Endometrial microvascular endothelial cells (primary cell): Measurements from ENCODE around the gene CNPY1. TPM values are rescaled to one million over a fixed set of nuclear protein-coding genes. Genes with fewer than 3 reads are reported as not detected.

Experiments
- in situ Hi-C: cut with HindIII; loops from 2 replicates; pipeline ENCODE4 v1.10.0; 2017; ENCODE audit warnings: low sequenced_read_pairs, low pct_unique_long_range_greater_than_20kb; ENCODE audit errors: inconsistent ontology term
- total RNA-seq: library from RNA; depleted of rRNA; stranded (reverse); fragments of >200 nt; gene quantifications from one replicate; pipeline ENCODE4 v1.2.3, GENCODE V29; 2015; ENCODE audit errors: inconsistent ontology term

The CNPY1 gene
- total RNA-seq, 1 donor from 2014 or later: not detected

GRCh38 chr7:155463114-155463811 is 83.1 kb downstream of the CNPY1 start:
- in situ Hi-C loops: no loop called here

- in situ Hi-C loops: no loop called here
Measured at GRCh38 chr7:155462163-155462735, 84.1 kb downstream of the CNPY1 start.

DNA sequence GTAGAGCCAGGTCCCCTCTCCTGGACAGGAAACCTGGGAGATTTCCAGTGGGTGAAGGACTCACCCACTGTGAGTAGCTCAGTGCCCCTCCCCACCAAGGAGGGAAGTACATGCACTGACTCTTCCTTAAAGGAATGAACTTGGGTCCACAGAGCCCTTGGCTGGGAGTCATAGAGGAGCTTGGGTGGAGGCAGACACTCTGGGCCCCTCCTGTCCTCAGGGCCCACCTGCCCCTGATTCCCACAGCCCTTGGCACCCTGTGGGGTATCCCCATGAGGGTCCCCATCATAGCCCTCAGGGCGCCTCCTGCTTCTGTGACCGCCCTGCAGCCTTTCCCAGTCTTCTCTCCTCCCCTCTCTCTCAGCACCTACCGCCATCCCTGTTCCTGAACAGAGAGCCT is 84.7 kb downstream of the CNPY1 start:
- in situ Hi-C loops: no loop called here

DNA sequence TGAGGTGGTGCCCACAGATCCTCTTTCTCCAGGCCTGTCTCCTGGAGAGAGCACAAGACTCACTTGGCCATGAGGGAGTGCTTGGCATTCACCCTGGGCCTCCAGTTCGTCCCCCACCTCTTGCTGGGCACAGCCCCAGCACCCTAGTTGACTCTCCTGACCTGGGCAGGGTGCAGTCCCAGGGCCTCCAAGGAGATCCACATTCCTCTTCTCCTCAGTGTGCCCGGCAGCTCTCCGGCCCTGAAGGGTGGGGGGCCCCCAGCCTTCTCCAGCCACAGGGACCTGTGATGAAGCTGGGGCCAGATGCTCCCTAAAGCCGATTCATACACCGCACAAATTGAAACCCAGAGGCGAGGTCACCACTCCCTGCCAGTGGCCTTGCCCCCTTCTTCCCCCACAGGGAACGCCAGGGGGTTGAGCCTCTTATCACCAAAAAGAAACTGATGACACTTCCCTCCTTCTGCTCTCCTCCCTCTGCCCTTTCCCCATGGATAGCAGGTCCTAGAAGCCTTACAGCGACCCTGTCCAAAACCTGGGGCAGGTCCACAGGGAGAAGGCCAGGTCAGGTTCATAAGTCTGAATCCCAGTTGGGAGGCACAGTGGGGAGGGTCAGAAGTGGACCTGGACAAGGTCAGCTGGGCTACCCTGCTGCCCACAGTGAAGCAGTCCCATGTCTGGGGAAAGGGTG is 85.3 kb downstream of the CNPY1 start:
- in situ Hi-C loops: no loop called here

- in situ Hi-C loops: no loop called here
Measured at GRCh38 chr7:155459700-155460461, 86.5 kb downstream of the CNPY1 start.

DNA sequence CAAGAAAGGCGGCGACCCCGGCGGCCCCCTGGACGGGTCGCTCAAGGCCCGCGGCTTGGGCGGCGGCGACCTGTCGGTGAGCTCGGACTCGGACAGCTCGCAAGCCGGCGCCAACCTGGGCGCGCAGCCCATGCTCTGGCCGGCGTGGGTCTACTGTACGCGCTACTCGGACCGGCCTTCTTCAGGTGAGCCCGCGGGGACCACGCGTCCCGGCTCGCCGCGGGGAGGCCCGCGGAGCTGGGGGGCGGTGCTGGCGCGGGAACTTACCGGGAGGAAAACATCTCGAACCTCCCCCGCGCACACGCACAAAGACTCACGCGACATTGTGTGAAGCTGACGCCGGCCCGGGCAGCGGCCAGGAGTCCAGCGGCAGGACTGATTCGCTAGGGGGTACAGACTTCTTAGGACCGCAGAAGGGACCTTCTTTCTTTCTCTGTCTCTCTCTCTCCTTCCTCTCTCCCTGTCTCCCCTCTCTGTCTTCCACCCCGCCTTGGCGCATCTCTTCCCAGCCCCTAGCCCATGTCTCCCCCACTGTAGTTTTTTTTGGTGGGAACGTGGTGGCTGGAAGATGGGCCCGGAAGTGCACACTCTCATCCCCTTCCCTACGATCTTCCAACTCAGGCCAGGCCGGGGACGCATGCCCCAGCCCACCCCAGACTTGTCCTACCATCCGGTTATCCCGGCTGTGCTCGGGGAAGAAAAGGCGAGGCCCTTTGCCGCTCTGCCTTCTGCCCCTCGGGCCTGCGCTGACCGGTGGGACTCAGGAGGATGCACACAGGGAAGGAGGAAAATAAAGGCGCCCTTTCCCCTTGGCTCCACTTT is 87.3 kb downstream of the CNPY1 start:
- in situ Hi-C loops: no loop called here

- in situ Hi-C loops: no loop called here
Measured at GRCh38 chr7:155458111-155458877, 88.1 kb downstream of the CNPY1 start, which contains the start of gene EN2. Gene EN2, plus strand, starts transcription at chr7:155458129. Its CDS starts 249 bp downstream, at chr7:155458378.

DNA sequence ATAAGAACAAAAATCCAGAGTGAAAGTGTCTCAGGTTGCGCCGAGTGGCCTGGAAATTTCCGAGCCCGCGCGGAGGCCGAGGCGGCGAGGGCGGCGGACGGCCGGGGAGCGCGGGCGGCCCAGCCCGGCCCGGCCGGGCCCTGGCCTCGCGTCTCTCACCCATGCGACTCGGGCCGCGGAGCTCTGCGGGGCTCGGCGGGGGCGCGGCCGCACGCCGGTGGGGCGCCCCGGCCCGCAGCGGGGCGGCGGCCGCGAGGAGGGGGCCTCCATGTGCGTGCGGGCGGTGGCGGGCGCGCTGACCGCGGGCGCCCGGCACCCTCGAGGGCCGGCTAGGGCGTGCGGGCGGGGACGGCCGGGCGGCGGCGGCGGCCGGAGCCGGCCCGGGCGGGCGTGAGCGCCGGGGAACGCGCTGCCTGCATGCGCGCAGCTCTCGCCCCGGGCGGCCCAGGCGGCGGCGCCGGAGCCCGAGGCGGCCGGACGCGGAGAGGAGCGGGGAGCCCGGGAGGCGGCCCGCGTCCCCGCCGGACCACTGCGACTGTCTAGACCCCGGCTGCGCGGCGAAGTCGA is 88.7 kb downstream of the CNPY1 start:
- in situ Hi-C loops: no loop called here

GRCh38 chr7:155456738-155457543 is 89.4 kb downstream of the CNPY1 start:
- in situ Hi-C loops: no loop called here

DNA sequence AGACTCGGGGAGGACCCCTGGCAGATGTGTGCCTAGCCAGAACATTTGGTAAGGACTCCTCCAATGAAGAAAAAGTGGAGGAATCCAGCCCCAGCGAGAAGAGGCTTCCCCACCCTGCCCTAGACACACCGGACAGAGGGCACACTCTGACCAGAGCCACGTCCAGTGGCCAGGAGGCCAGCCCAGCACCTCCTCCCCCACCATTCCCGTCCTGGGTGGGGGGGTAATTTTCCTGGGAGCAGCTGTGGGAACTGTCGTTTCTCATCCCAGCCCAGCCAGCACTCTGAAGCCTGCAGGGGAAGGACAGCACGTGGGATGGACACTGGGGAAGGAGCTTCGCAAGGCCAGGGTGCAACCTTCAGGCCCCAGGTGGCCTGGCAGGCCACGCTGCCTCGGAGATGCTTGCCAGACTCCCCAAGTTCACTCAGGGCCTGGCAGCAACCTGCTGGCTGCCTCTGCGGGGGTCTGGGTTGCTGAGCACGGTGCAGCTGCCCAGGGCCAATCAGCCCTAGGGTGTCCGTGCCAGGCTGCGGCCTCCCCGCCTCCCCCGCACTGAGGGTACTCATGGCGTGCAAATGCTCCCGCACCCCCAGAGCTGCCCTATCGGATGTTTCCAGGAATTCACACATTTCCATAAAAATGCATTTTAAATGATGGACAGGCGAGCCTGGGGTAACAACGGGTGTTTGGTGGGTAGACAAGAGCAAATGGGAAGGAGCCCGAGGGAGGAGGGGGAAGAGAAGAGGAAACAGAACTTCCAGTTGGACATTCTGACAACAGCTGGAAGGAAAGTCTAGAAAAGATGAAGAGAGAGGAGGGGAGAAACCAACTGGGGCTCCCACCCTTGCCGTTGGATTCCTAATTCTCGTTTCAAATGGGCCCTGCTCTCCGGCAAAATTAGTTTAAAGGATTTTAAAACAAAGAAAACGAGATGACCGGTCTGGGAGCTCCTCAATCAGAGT is 90.3 kb downstream of the CNPY1 start:
- in situ Hi-C loops: no loop called here

- in situ Hi-C loops: no loop called here
Measured at GRCh38 chr7:155455132-155455693, 91.1 kb downstream of the CNPY1 start.

GRCh38 chr7:155454183-155455112 is 91.9 kb downstream of the CNPY1 start:
- in situ Hi-C loops: no loop called here

DNA sequence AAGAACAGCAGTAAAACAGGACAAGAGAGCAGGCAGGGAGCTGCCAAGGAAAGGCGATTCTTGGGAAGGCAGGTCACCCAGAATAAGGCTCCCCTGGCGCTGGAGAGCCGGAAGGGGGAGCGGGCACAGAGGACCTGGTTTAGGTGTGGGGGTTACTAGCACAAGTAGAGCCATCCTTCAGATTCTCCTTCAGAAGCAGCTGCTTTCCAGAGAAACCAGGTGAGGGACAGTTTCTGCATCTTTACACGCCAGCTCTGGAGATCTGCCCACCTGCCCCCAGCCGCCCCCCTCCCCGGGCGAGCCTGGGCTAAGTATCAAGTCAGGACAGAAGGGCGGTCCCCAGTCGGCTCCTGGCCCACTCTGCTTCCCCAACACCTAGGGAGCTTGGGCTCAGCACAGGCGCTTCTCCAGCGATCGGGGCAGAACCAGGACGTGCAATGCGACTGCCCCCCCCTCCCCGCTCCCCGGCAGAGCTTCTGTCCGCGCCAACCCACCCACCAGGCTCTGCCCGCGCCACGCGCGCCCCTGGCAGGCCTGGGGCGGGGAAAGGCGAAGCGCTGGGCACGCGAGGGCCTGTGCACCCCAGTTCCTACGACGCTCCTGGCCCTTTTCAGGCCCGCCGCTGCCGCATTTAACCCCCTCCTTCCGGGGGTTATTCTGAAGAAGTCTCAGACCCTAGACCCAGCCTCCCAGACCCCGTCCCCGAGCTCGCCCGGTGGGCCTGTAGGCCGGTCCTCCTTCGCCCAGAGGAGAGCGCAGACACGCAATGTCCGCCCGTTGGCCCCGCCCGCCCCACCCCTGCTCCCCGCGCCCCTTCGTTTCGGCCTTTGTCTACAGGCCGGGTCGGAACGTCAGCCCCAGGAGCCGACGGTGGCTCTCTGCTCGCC is 92.8 kb downstream of the CNPY1 start:
- in situ Hi-C loops: no loop called here
